DOHH2 (cell line): ENCODE results near the gene ZNRF4.

ENCODE experiments used
- H3F3A ChIP-seq: fragments of 200-600 bp; sonication (generic), shearing (Covaris generic); 2 replicates; pipeline ENCODE4 v1.6.0; 2016; ENCODE audit warnings: antibody characterized with exemption, mild to moderate bottlenecking; ENCODE audit not compliant: control insufficient read depth, insufficient read depth
- H3K27ac ChIP-seq: fragments of 200-600 bp; sonication (generic); 2 replicates; pipeline ENCODE4 v1.5.1; 2014; ENCODE audit warnings: low read depth, mild to moderate bottlenecking, low read length, moderate library complexity
- H3K27me3 ChIP-seq: fragments of 200-600 bp; sonication (generic); 2 replicates; pipeline ENCODE4 v1.6.1; 2014; ENCODE audit warnings: mild to moderate bottlenecking, low read length, mixed read lengths; ENCODE audit not compliant: control insufficient read depth
- H3K36me3 ChIP-seq: fragments of 200-600 bp; sonication (generic); 2 replicates; pipeline ENCODE4 v1.6.1; 2014; ENCODE audit warnings: mild to moderate bottlenecking, low read length, moderate library complexity, mixed read lengths; ENCODE audit not compliant: control insufficient read depth
- H3K4me1 ChIP-seq: fragments of 200-600 bp; sonication (generic); 2 replicates; pipeline ENCODE4 v1.6.1; 2014; ENCODE audit warnings: mild to moderate bottlenecking, low read length, mixed read lengths; ENCODE audit not compliant: control insufficient read depth
- H3K4me2 ChIP-seq: fragments of 200-600 bp; sonication (generic); 2 replicates; pipeline ENCODE4 v1.6.0; 2014; ENCODE audit warnings: mild to moderate bottlenecking, low read length, moderate library complexity
- H3K4me3 ChIP-seq: fragments of 200-600 bp; sonication (generic); 2 replicates; pipeline ENCODE4 v1.5.1; 2014; ENCODE audit warnings: mild to moderate bottlenecking, low read length, mixed read lengths
- H3K79me2 ChIP-seq: fragments of 200-600 bp; sonication (generic); 2 replicates; pipeline ENCODE4 v1.6.1; 2014; ENCODE audit warnings: mild to moderate bottlenecking, low read length, mixed read lengths; ENCODE audit not compliant: control insufficient read depth
- H3K9me2 ChIP-seq: fragments of 200-600 bp; sonication (generic); replicated peaks from 2 replicates; pipeline ENCODE4 v1.6.1; 2014; ENCODE audit warnings: mild to moderate bottlenecking, low read length, mixed read lengths; ENCODE audit not compliant: control insufficient read depth
- H3K9me3 ChIP-seq: fragments of 200-600 bp; sonication (generic); 2 replicates; pipeline ENCODE4 v1.6.1; 2014; ENCODE audit warnings: antibody characterized with exemption, low read length, mixed read lengths; ENCODE audit not compliant: control insufficient read depth, insufficient read depth
- H4K20me1 ChIP-seq: fragments of 200-600 bp; sonication (generic); 2 replicates; pipeline ENCODE4 v1.6.0; 2014; ENCODE audit warnings: low read depth, mild to moderate bottlenecking, antibody characterized with exemption, low read length, moderate library complexity; ENCODE audit not compliant: control insufficient read depth, insufficient read depth
- CTCF ChIP-seq: fragments of 200-600 bp; sonication (generic); IDR thresholded peaks from one replicate; pipeline ENCODE4 v1.5.1; 2014; ENCODE audit warnings: antibody characterized with exemption, mild to moderate bottlenecking, low read depth, low read length; ENCODE audit not compliant: poor library complexity, severe bottlenecking
- EZH2phosphoT487 ChIP-seq: fragments of 200-600 bp; sonication (generic); IDR thresholded peaks from 2 replicates; pipeline ENCODE4 v1.6.1; 2017; ENCODE audit warnings: borderline replicate concordance, mild to moderate bottlenecking, antibody characterized with exemption, low read length, moderate library complexity, mixed read lengths

ZNRF4 gene

DNA sequence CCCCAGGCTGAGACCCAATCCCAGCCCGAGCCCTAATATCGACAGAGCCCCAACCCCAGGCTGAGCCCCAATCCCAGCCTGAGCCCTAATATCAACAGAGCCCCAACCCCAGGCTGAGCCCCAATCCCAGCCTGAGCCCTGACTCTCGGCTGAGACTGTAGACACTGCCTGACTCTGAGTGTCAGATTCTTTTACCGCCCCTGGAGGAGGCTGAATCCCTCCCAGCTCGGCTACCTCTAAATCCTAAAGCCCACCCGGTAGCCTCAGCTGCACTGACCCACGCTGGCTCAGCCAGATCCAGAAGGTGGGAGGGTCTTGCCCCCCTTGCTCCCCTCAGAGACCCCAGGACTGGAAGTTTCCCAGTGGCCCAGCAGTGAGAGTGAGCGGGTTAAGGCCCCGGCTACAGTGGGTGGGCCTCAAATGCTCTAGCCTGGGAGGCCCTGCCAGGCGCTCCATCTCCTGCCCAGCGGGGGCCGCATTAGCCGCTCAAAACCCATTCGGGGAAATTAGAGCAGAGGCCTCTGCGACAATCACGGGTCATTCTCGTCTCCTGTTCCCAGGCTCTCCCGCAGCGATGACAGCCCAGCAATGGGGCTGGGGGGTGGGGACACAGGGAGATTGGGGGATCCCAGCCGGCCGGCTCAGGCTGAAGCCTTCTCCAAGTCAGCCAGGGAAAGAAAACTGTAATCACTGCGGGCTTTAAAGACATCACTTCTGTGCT, 43.8 kb downstream of the ZNRF4 start:
- Histone ChIP-seq H3K4me3 (no peak overlapping the region), H3K9me2 (no peaks in the 10 kb centered on the region), H3K27ac (no peak overlapping the region), H3K27me3 (no peaks in the 10 kb centered on the region), H3K4me2 (no peak overlapping the region), H4K20me1 (no peaks in the 10 kb centered on the region), H3K79me2 (no peaks in the 10 kb centered on the region), H3K36me3 (no peaks in the 10 kb centered on the region), H3K4me1 (no peaks in the 10 kb centered on the region), H3F3A (no peaks in the 10 kb centered on the region), H3K9me3 (peaks cover 13% of the 10 kb centered on the region; the same call in 1 of the 2 replicates)
- TF ChIP-seq CTCF, result no peak
- TF ChIP-seq EZH2phosphoT487, result no peak

- H3K9me2 ChIP-seq, result no peaks in the 10 kb centered on the region
- H3K27ac ChIP-seq, result no peak overlapping the region
- no peaks in the 10 kb centered on the region for H3K79me2 ChIP-seq
- no peak overlapping the region for H3K4me3 ChIP-seq
- H3K4me1 ChIP-seq, result no peaks in the 10 kb centered on the region
- peaks cover 18% of the 10 kb centered on the region; the same call in 1 of the 2 replicates for H3K9me3 ChIP-seq
- H3F3A ChIP-seq, result no peaks in the 10 kb centered on the region
- H3K36me3 ChIP-seq, result no peaks in the 10 kb centered on the region
- TF ChIP-seq EZH2phosphoT487 (no peak), CTCF (no peak)
- no peaks in the 10 kb centered on the region for H4K20me1 ChIP-seq
- H3K27me3 ChIP-seq, result no peaks in the 10 kb centered on the region
- H3K4me2 ChIP-seq, result no peak overlapping the region
Measured at GRCh38 chr19:5501907-5502306, 46.7 kb downstream of the ZNRF4 start.

GRCh38 chr19:5503598-5503997, 48.4 kb downstream of the ZNRF4 start:
- Histone ChIP-seq H3K9me3 (peaks cover 18% of the 10 kb centered on the region; the same call in 1 of the 2 replicates), H3K27me3 (no peaks in the 10 kb centered on the region), H3K79me2 (no peaks in the 10 kb centered on the region), H4K20me1 (no peaks in the 10 kb centered on the region), H3K36me3 (no peaks in the 10 kb centered on the region), H3K4me1 (no peaks in the 10 kb centered on the region), H3F3A (no peaks in the 10 kb centered on the region), H3K4me2 (no peak overlapping the region), H3K9me2 (no peaks in the 10 kb centered on the region), H3K4me3 (no peak overlapping the region), H3K27ac (no peak overlapping the region)
- no peak for TF ChIP-seq EZH2phosphoT487
- no peak for TF ChIP-seq CTCF
